Endothelial cell of umbilical vein (primary cell): ENCODE measurements around the gene SYNGR1. TPM values are rescaled to one million over a fixed set of nuclear protein-coding genes. Genes with fewer than 3 reads are reported as not detected.

Source experiments
- BruUV-seq: library from RNA; stranded (reverse); fragments of 400-500 nt; replicated peaks from 2 replicates; lab custom pipeline; 2021; lab: Mats Ljungman, UMichigan
- CTCF ChIA-PET: fragments of 300-600, 350-600 bp; sonication (Branson Sonifier 250); formaldehyde crosslinking; loops from one replicate; lab custom pipeline; 2021; ENCODE audit warnings: antibody characterized with exemption, inconsistent platforms; lab: Charles Lee
- POLR2A ChIA-PET: fragments of 300-600, 350-600 bp; sonication (Branson Sonifier 250); formaldehyde crosslinking; loops from one replicate; lab custom pipeline; 2021; ENCODE audit warnings: antibody characterized with exemption, inconsistent platforms; lab: Charles Lee
- DNase-seq: peaks from one replicate; pipeline ENCODE4 v3.0.0-alpha.2; 2011; ENCODE audit warnings: low read depth, low spot score
- FAIRE-seq: peaks from 2 replicates; lab custom pipeline; 2011; peaks lifted over from hg19 to GRCh38; lab: Jason Lieb, UNC
- H2AFZ ChIP-seq: 2 replicates; pipeline ENCODE4 v1.6.0; 2012; ENCODE audit warnings: low read depth, low read length, control low read depth, inconsistent platforms
- H3K27ac ChIP-seq: 2 replicates; pipeline ENCODE4 v1.5.1; 2011; ENCODE audit warnings: low read depth, mild to moderate bottlenecking, control low read depth, low read length, moderate library complexity; ENCODE audit not compliant: insufficient read depth
- H3K27me3 ChIP-seq, 2 experiments: 2 replicates each; pipeline versions ENCODE4 v1.6.0 to v1.6.1; 2011; ENCODE audit warnings: low read length in 2 of 2, mixed read lengths in 1 of 2; ENCODE audit not compliant: control insufficient read depth in 2 of 2, insufficient read depth in 2 of 2
- H3K36me3 ChIP-seq, 2 experiments: 2 replicates in 1 of 2; 3 replicates in 1 of 2; pipeline ENCODE4 v1.5.1; 2011; ENCODE audit warnings: low read length in 2 of 2, mild to moderate bottlenecking in 1 of 2, moderate library complexity in 1 of 2; ENCODE audit not compliant: control insufficient read depth in 2 of 2, insufficient read depth in 2 of 2; ENCODE audit errors: extremely low read depth in 1 of 2
- H3K4me1 ChIP-seq: 3 replicates; pipeline ENCODE4 v1.5.1; 2011; ENCODE audit warnings: mild to moderate bottlenecking, low read length; ENCODE audit not compliant: control insufficient read depth, insufficient read depth; ENCODE audit errors: extremely low read depth
- H3K4me2 ChIP-seq: 2 replicates; pipeline ENCODE4 v1.6.1; 2011; ENCODE audit warnings: low read length, control low read depth, mixed read lengths; ENCODE audit not compliant: insufficient read depth
- H3K4me3 ChIP-seq, 3 experiments: fragments of 200-600 bp in 1 of 3; sonication (generic), shearing (Covaris generic) in 1 of 3; replicated peaks in 1 of 3; 2 replicates each; pipeline ENCODE4 v1.5.1; 2011 to 2016; ENCODE audit warnings: control low read depth in 3 of 3, low read length in 3 of 3, mild to moderate bottlenecking in 2 of 3, inconsistent platforms in 1 of 3, low read depth in 1 of 3, moderate library complexity in 1 of 3; ENCODE audit not compliant: insufficient read depth in 1 of 3
- H3K79me2 ChIP-seq: 2 replicates; pipeline ENCODE4 v1.6.0; 2012; ENCODE audit warnings: low read length, inconsistent platforms; ENCODE audit not compliant: control insufficient read depth, insufficient read depth
- H3K9ac ChIP-seq: replicated peaks from 2 replicates; pipeline ENCODE3; 2011; ENCODE audit warnings: low read length, control low read depth; ENCODE audit not compliant: insufficient read depth; ENCODE audit errors: extremely low read depth
- H3K9me1 ChIP-seq: replicated peaks from 3 replicates; pipeline ENCODE4 v1.6.0; 2011; ENCODE audit warnings: mild to moderate bottlenecking, low read length; ENCODE audit not compliant: control insufficient read depth, insufficient read depth; ENCODE audit errors: extremely low read depth
- H3K9me3 ChIP-seq: replicated peaks from 2 replicates; pipeline ENCODE4 v1.5.1; 2012; ENCODE audit warnings: low read length, inconsistent platforms; ENCODE audit not compliant: control insufficient read depth, insufficient read depth
- H4K20me1 ChIP-seq: replicated peaks from 2 replicates; pipeline ENCODE3; 2011; ENCODE audit warnings: mild to moderate bottlenecking, low read length; ENCODE audit not compliant: control insufficient read depth, insufficient read depth; ENCODE audit errors: extremely low read depth
- CTCF ChIP-seq, 2 donors: IDR thresholded peaks; 1 replicate in 1 of 2; 2 replicates in 1 of 2; pipeline ENCODE4 v1.5.1; 2011; ENCODE audit warnings: low read length in 2 of 2, mild to moderate bottlenecking in 2 of 2, moderate library complexity in 2 of 2, control low read depth in 1 of 2, inconsistent platforms in 1 of 2, low read depth in 1 of 2; ENCODE audit not compliant: insufficient read depth in 1 of 2; ENCODE audit errors: extremely low read depth in 1 of 2
- EZH2 ChIP-seq: IDR thresholded peaks from 2 replicates; pipeline ENCODE4 v1.6.1; 2012; ENCODE audit warnings: borderline replicate concordance, low read depth, mild to moderate bottlenecking, moderate library complexity, low read length, inconsistent platforms; ENCODE audit not compliant: severe bottlenecking
- FOS ChIP-seq: IDR thresholded peaks from 2 replicates; pipeline ENCODE4 v1.6.1; 2011; ENCODE audit warnings: mild to moderate bottlenecking, low read length, moderate library complexity, borderline replicate concordance; ENCODE audit not compliant: insufficient read depth
- GATA2 ChIP-seq: IDR thresholded peaks from 2 replicates; pipeline ENCODE4 v1.7.0; 2011; ENCODE audit warnings: low read depth, mild to moderate bottlenecking, moderate library complexity, mixed read lengths, low read length; ENCODE audit not compliant: insufficient read length, insufficient read depth
- JUN ChIP-seq: IDR thresholded peaks from 2 replicates; pipeline ENCODE4 v1.6.1; 2011; ENCODE audit warnings: borderline replicate concordance, low read depth; ENCODE audit not compliant: insufficient read length, insufficient read depth
- MAX ChIP-seq: IDR thresholded peaks from 2 replicates; pipeline ENCODE4 v1.6.1; 2011; ENCODE audit not compliant: insufficient read depth, insufficient read length
- MYC ChIP-seq: IDR thresholded peaks from one replicate; pipeline ENCODE4 v1.6.1; 2011; ENCODE audit warnings: mild to moderate bottlenecking, low read depth, low read length
- POLR2A ChIP-seq: IDR thresholded peaks from 2 replicates; pipeline ENCODE4 v1.6.1; 2012; ENCODE audit warnings: low read depth, mild to moderate bottlenecking, control low read depth, low read length
- POLR2AphosphoS5 ChIP-seq: IDR thresholded peaks from 2 replicates; pipeline ENCODE4 v1.6.1; 2012; ENCODE audit warnings: low read depth, mild to moderate bottlenecking, control low read depth, low read length, moderate library complexity; ENCODE audit not compliant: insufficient read depth
- dilution Hi-C: fragments of 300-500 bp; cut with MboI; formaldehyde crosslinking; loops from one replicate; pipeline ENCODE4 v1.15.0; 2019; ENCODE audit warnings: low sequenced_read_pairs; ENCODE audit not compliant: extremely low pct_ligation_motif_present
- intact Hi-C: fragments of 100-400 bp; cut with micrococcal nuclease; formaldehyde crosslinking; loops from one replicate; pipeline ENCODE4 v1.10.0; 2022
- polyA plus RNA-seq, 4 experiments: library from polyadenylated mRNA; depleted of rRNA in 3 of 4; stranded (reverse) in 3 of 4; unstranded in 1 of 4; fragments of >200 nt; gene quantifications; 2 replicates each; pipeline versions ENCODE4 v1.2.1 to v1.2.3, GENCODE V29; 2011 to 2012; ENCODE audit warnings: missing spikeins in 1 of 4
- total RNA-seq: library from RNA; stranded (reverse); gene quantifications from 2 replicates; pipeline ENCODE4 v1.2.3, GENCODE V29; 2021

The SYNGR1 gene
- total and polyA plus RNA-seq, 2 donors (not counting 3 experiments of a cell fraction or from before 2014, with no cell fraction given), result 3.8 to 10.2 TPM

- Histone ChIP-seq H3K27ac (no peak overlapping the region), H3K9me3 (no peaks in the 10 kb centered on the region), H3K9ac (no peak overlapping the region), H3K4me1 (no peaks in the 10 kb centered on the region), H3K27me3 (no peaks in the 10 kb centered on the region), H3K79me2 (no peaks in the 10 kb centered on the region), H3K4me2 (no peak overlapping the region), H3K36me3 (peaks cover 2 to 42% of the 10 kb centered on the region in 2 experiments), H3K9me1 (no peaks in the 10 kb centered on the region), H2AFZ (no peak overlapping the region), H4K20me1 (no peaks in the 10 kb centered on the region), H3K4me3 (no peak overlapping the region)
- ChIA-PET CTCF (interaction anchor here (2.0 kb wide), 1 partner anchor 19 kb away, joined by 6 read pairs; no protein-coding TSS in a partner anchor), POLR2A (no interaction called here)
- no peak for FAIRE-seq
- TF ChIP-seq MYC, result no peak
- no peak for TF ChIP-seq CTCF (IDR thresholded peaks at IDR 0.05; ENCODE audit: extremely low read depth in 1 of 2, insufficient read depth in 1 of 2, low read depth in 1 of 2, low read length in 2 of 2)
- no peak for TF ChIP-seq EZH2
- no peak for TF ChIP-seq POLR2AphosphoS5
- TF ChIP-seq POLR2A, result no peak
- no peak for TF ChIP-seq JUN
- intact Hi-C loops (no loop called here), dilution Hi-C loops (no loop called here)
- no peak for DNase-seq
- no TSS peak for BruUV-seq
Observed at GRCh38 chr22:39417641-39418040, 67.8 kb downstream of the SYNGR1 start.

GRCh38 chr22:39418696-39419095, 68.9 kb downstream of the SYNGR1 start:
- no peak for DNase-seq
- H4K20me1 ChIP-seq, result no peaks in the 10 kb centered on the region
- H3K4me1 ChIP-seq, result no peaks in the 10 kb centered on the region
- no peaks in the 10 kb centered on the region for H3K79me2 ChIP-seq
- no peak overlapping the region for H3K27ac ChIP-seq
- H2AFZ ChIP-seq, result no peak overlapping the region
- intact Hi-C loops (no loop called here), dilution Hi-C loops (no loop called here)
- peaks cover 2 to 42% of the 10 kb centered on the region in 2 experiments for H3K36me3 ChIP-seq
- no peaks in the 10 kb centered on the region for H3K9me1 ChIP-seq
- no peak for FAIRE-seq
- H3K9me3 ChIP-seq, result no peaks in the 10 kb centered on the region
- TF ChIP-seq EZH2, result no peak
- TF ChIP-seq POLR2AphosphoS5, result no peak
- TF ChIP-seq JUN, result no peak
- TF ChIP-seq GATA2, result no peak
- no peak for TF ChIP-seq FOS
- TF ChIP-seq CTCF (IDR thresholded peaks at IDR 0.05; ENCODE audit: extremely low read depth in 1 of 2, insufficient read depth in 1 of 2, low read depth in 1 of 2, low read length in 2 of 2), result no peak
- TF ChIP-seq MYC, result no peak
- TF ChIP-seq MAX, result no peak
- no peak for TF ChIP-seq POLR2A
- no peak overlapping the region for H3K4me3 ChIP-seq
- no peak overlapping the region for H3K9ac ChIP-seq
- H3K27me3 ChIP-seq, result no peaks in the 10 kb centered on the region
- CTCF ChIA-PET, result no interaction called here
- POLR2A ChIA-PET, result no interaction called here
- BruUV-seq, result no TSS peak
- no peak overlapping the region for H3K4me2 ChIP-seq
